SK-N-SH treated with all-trans-retinoic acid at 6 μM for 48 hours (cell line): ENCODE measurements around the gene SOX10.

ENCODE experiments used
- ARNTL ChIP-seq: fragments of 450-650 bp; formaldehyde crosslinking; IDR thresholded peaks from 2 replicates; pipeline ENCODE4 v1.5.0; 2020; ENCODE audit warnings: low read depth, mild to moderate bottlenecking, moderate library complexity, borderline replicate concordance
- OSR1 ChIP-seq: fragments of 250-450 bp; sonication (Bioruptor Pico); IDR thresholded peaks from 2 replicates; pipeline ENCODE4 v1.8.0; 2022; ENCODE audit warnings: moderate library complexity, mild to moderate bottlenecking, inconsistent platforms
- RARB ChIP-seq: fragments of 250-450 bp; sonication (Bioruptor Pico); IDR thresholded peaks from 2 replicates; pipeline ENCODE4 v1.8.0; 2021; ENCODE audit warnings: mild to moderate bottlenecking, moderate library complexity
- SNAI2 ChIP-seq: fragments of 250-450 bp; sonication (Bioruptor Pico); IDR thresholded peaks from 2 replicates; pipeline ENCODE4 v1.5.0; 2020; ENCODE audit warnings: mild to moderate bottlenecking, moderate library complexity
- TOX ChIP-seq: fragments of 250-450 bp; sonication (Bioruptor Pico); IDR thresholded peaks from 2 replicates; pipeline ENCODE4 v1.8.0; 2021; ENCODE audit warnings: mild to moderate bottlenecking, moderate library complexity, borderline replicate concordance
- ZC3H10 ChIP-seq: fragments of 250-450 bp; sonication (Bioruptor Pico); IDR thresholded peaks from 2 replicates; pipeline ENCODE4 v1.5.1; 2021; ENCODE audit warnings: mild to moderate bottlenecking, moderate library complexity
- ZFP3 ChIP-seq: fragments of 250-450 bp; sonication (Bioruptor Pico); IDR thresholded peaks from 2 replicates; pipeline ENCODE4 v1.5.0; 2020; ENCODE audit warnings: mild to moderate bottlenecking, moderate library complexity
- ZNF565 ChIP-seq: fragments of 450-650 bp; formaldehyde crosslinking; conservative IDR thresholded peaks from 2 replicates; pipeline ENCODE4 v1.5.0; 2020; ENCODE audit warnings: low read depth, mild to moderate bottlenecking, moderate library complexity
- TF ChIP-seq, protein P1 (sequence below): fragments of 250-450 bp; sonication (Bioruptor Pico); IDR thresholded peaks from 2 replicates; pipeline ENCODE4 v1.5.1; 2021; ENCODE audit warnings: mild to moderate bottlenecking, moderate library complexity
- TF ChIP-seq, protein P2 (sequence below): fragments of 250-450 bp; sonication (Bioruptor Pico); IDR thresholded peaks from 2 replicates; pipeline ENCODE4 v1.5.0; 2020; ENCODE audit warnings: mild to moderate bottlenecking, moderate library complexity
- TF ChIP-seq, protein P3 (sequence below): fragments of 250-450 bp; sonication (Bioruptor Pico); IDR thresholded peaks from 2 replicates; pipeline ENCODE4 v1.5.1; 2020; ENCODE audit warnings: low read depth, mild to moderate bottlenecking, moderate library complexity
- TF ChIP-seq, protein P4 (sequence below): fragments of 250-450 bp; sonication (Bioruptor Pico); IDR thresholded peaks from 2 replicates; pipeline ENCODE4 v1.8.0; 2020; ENCODE audit warnings: mild to moderate bottlenecking, moderate library complexity, borderline replicate concordance

DNA sequence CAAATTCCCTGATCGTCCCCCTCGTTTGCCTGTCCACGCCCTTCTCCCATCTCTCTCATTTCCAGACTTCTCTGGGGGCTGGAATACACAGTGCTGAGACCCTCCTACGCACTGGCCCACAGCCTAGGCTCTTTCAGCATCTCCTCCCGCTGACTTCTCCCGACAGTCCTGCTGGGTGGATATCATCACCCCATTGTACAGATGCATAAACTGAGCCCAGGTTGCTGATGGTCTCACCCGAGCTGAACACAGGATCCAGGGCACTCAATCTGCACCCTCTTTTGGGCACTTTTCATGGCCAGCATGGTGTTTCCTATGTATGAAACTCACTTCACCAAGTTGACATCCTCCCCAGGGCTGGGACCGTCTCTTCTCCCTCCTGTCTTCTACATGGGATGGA, 41.2 kb upstream of the SOX10 start:
- no peak for TF ChIP-seq OSR1
- no peak for TF ChIP-seq ARNTL (CRISPR knock-in tag)
- TF ChIP-seq, protein P1, sequence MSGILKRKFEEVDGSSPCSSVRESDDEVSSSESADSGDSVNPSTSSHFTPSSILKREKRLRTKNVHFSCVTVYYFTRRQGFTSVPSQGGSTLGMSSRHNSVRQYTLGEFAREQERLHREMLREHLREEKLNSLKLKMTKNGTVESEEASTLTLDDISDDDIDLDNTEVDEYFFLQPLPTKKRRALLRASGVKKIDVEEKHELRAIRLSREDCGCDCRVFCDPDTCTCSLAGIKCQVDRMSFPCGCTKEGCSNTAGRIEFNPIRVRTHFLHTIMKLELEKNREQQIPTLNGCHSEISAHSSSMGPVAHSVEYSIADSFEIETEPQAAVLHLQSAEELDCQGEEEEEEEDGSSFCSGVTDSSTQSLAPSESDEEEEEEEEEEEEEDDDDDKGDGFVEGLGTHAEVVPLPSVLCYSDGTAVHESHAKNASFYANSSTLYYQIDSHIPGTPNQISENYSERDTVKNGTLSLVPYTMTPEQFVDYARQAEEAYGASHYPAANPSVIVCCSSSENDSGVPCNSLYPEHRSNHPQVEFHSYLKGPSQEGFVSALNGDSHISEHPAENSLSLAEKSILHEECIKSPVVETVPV, result no peak
- no peak for TF ChIP-seq SNAI2 (CRISPR knock-in tag)
- TF ChIP-seq, protein P2, sequence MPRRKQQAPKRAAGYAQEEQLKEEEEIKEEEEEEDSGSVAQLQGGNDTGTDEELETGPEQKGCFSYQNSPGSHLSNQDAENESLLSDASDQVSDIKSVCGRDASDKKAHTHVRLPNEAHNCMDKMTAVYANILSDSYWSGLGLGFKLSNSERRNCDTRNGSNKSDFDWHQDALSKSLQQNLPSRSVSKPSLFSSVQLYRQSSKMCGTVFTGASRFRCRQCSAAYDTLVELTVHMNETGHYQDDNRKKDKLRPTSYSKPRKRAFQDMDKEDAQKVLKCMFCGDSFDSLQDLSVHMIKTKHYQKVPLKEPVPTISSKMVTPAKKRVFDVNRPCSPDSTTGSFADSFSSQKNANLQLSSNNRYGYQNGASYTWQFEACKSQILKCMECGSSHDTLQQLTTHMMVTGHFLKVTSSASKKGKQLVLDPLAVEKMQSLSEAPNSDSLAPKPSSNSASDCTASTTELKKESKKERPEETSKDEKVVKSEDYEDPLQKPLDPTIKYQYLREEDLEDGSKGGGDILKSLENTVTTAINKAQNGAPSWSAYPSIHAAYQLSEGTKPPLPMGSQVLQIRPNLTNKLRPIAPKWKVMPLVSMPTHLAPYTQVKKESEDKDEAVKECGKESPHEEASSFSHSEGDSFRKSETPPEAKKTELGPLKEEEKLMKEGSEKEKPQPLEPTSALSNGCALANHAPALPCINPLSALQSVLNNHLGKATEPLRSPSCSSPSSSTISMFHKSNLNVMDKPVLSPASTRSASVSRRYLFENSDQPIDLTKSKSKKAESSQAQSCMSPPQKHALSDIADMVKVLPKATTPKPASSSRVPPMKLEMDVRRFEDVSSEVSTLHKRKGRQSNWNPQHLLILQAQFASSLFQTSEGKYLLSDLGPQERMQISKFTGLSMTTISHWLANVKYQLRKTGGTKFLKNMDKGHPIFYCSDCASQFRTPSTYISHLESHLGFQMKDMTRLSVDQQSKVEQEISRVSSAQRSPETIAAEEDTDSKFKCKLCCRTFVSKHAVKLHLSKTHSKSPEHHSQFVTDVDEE (CRISPR knock-in tag), result no peak
- TF ChIP-seq, protein P3, sequence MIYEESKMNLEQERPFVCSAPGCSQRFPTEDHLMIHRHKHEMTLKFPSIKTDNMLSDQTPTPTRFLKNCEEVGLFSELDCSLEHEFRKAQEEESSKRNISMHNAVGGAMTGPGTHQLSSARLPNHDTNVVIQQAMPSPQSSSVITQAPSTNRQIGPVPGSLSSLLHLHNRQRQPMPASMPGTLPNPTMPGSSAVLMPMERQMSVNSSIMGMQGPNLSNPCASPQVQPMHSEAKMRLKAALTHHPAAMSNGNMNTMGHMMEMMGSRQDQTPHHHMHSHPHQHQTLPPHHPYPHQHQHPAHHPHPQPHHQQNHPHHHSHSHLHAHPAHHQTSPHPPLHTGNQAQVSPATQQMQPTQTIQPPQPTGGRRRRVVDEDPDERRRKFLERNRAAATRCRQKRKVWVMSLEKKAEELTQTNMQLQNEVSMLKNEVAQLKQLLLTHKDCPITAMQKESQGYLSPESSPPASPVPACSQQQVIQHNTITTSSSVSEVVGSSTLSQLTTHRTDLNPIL, result no peak
- TF ChIP-seq TOX, result no peak
- TF ChIP-seq ZFP3 (CRISPR knock-in tag), result no peak
- TF ChIP-seq, protein P4, sequence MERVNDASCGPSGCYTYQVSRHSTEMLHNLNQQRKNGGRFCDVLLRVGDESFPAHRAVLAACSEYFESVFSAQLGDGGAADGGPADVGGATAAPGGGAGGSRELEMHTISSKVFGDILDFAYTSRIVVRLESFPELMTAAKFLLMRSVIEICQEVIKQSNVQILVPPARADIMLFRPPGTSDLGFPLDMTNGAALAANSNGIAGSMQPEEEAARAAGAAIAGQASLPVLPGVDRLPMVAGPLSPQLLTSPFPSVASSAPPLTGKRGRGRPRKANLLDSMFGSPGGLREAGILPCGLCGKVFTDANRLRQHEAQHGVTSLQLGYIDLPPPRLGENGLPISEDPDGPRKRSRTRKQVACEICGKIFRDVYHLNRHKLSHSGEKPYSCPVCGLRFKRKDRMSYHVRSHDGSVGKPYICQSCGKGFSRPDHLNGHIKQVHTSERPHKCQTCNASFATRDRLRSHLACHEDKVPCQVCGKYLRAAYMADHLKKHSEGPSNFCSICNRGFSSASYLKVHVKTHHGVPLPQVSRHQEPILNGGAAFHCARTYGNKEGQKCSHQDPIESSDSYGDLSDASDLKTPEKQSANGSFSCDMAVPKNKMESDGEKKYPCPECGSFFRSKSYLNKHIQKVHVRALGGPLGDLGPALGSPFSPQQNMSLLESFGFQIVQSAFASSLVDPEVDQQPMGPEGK (CRISPR knock-in tag), result no peak
- no peak for TF ChIP-seq ZC3H10
- no peak for TF ChIP-seq RARB (CRISPR knock-in tag)
- TF ChIP-seq ZNF565 (CRISPR knock-in tag), result no peak
